RCC 7860 (cell line): ENCODE results near the gene SVOPL.

Experiments
- DNase-seq: peaks from one replicate; pipeline ENCODE4 v3.0.0-alpha.2; 2015; ENCODE audit warnings: low spot score
- FAIRE-seq: peaks from 2 replicates; lab custom pipeline; 2012; peaks lifted over from hg19 to GRCh38; lab: Jason Lieb, UNC

Gene SVOPL

GRCh38 chr7:138610671-138611170, 90.4 kb downstream of the SVOPL start:
- FAIRE-seq (no peak), DNase-seq (no peak)

- no peak for FAIRE-seq
Measured at GRCh38 chr7:138608275-138608674, 92.9 kb downstream of the SVOPL start.

DNA sequence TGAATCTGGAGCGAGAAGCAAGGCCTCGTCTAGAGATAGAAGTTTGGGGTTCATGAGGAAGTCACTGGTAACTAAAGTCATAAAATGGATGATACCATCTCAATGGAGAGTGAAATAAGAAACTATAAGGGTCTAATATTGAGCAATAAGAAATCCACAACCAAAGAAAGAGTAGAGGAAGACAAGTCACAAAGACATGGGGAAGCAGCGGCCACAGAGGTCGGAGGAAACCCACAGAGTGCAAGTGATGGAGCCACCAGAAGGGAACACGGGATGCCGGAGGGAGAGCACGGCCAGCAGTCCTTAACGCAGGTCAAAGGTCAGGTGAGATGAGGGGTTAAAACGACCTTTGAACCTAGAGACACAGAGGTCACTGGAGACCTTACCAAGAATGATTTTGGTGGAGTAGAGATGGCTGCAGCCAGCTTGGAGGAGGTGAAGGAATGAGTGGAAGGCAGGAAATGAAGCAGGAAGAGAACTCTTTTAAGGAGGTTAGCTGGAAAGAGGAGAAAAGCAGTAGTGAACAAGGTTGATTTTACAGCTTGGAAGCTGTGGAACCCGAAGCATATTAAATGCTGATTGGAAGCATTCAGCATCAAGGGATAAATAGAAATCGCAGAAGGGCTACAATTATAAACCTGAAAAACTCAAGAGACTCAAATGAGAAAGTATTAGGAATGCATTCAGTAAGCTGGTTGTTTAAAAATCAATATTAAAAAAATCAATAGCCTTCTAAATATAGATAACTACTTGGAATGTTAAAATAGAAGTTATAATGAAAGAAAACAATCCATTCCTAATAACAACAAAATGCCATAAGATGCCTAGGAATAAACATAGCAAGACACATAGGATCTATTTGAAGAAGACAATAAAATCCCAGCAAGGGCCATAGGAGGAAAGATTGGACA, 93.7 kb downstream of the SVOPL start:
- FAIRE-seq (no peak), DNase-seq (no peak)

More at GRCh38 chr7:138608275-138608674, 92.9 kb downstream of the SVOPL start:
- no peak for DNase-seq

GRCh38 chr7:138606236-138606635, 94.9 kb downstream of the SVOPL start:
- DNase-seq (no peak), FAIRE-seq (no peak)

GRCh38 chr7:138603549-138604318, 97.4 kb downstream of the SVOPL start:
- FAIRE-seq (peak; percentile 54), DNase-seq (peak; percentile 56)

DNA sequence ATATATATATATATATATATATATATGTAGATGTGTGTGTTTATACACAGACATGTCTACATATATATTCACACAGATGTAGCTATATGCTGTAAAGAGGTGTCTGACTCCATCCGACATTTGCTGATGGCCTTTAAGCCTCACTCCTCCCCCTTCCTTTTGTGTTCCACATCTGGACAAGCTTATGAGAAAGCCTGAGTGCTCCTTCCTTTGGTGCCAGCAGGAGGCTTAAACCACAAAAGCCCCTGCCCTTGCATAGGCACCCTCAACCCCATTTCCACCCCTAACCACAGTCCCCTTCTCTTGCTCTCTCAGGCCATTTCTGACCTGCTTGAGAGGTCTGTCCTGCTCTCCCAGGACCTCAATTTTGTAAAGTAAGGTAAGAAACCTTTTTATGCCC, 98.7 kb downstream of the SVOPL start:
- DNase-seq (no peak), FAIRE-seq (no peak)

GRCh38 chr7:138595454-138595853, 105.7 kb downstream of the SVOPL start:
- FAIRE-seq (no peak), DNase-seq (no peak)

- DNase-seq, result no peak
Measured at GRCh38 chr7:138590154-138590553, 111.0 kb downstream of the SVOPL start.

DNA sequence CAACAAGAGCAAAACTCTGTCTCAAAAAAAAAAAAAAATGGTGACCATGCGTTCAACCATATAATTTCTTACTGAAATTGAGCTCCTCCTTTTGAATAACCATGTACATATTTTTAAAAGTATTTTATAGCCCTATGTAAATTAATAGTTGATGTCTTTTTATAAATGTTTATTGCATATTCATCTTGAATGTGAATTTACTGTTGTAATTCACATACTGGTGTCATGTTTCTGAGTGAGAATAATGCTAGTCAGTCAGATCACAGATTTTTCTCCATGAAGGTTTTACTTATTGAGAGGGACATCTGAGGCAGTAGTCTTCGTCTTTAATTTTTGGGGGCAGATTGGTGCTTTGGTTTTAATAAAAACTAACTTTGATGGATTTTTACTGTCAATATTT, 112.2 kb downstream of the SVOPL start:
- no peak for FAIRE-seq
- no peak for DNase-seq

More at GRCh38 chr7:138590154-138590553, 111.0 kb downstream of the SVOPL start:
- FAIRE-seq, result no peak

DNA sequence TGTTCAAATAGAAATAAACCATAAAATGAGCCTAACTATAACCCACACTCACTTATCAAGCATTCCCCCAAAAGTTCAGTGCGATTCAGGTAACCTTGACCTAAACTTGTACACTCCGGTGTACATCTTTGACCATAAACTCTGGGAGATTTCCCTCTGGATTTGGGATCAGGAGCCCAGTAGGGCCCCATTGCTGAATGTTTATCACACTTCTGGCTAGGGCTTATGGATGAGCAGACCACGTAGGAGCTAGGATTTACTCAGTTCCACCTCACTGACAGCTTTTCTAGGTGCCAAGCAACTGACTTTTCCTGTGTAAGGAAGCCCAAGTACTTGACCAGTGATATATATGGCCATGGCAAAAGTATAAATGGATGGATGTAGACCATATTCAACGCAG, 113.7 kb downstream of the SVOPL start:
- FAIRE-seq, result no peak
- DNase-seq, result no peak

DNA sequence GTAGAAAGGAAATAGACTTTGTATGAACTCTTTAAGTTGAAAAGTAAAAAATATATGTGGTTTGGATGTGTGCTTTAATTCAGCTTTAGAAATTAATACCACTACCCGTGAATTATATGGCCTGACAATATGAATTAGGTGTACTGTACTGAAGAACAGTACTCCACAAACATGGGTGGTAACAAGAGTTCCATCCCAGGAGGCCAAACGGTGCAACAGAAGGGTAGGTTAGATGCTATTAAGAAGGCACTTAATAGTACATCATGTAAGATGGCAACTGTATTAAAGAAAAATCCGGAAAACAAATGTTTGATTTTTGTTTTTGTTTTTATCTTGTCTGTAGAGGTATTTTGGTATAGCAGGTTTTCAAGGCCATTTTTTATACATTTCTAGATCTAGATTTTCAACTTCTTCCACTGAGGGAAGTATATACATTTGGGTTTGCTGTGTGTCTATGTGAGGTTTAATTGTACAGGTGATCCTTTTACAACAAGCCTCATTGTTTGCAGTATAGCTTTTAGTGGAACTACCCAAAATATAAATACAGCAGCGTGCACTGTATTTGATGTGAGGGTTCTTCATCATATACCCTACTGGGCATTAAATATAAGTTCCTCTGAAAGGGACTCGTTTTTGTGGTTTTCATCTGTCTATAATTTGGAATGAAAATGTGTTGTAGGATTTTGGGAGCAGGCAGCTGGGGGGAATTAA, 115.7 kb downstream of the SVOPL start:
- DNase-seq (no peak), FAIRE-seq (no peak)

GRCh38 chr7:138584696-138585095, 116.5 kb downstream of the SVOPL start:
- no peak for FAIRE-seq

DNA sequence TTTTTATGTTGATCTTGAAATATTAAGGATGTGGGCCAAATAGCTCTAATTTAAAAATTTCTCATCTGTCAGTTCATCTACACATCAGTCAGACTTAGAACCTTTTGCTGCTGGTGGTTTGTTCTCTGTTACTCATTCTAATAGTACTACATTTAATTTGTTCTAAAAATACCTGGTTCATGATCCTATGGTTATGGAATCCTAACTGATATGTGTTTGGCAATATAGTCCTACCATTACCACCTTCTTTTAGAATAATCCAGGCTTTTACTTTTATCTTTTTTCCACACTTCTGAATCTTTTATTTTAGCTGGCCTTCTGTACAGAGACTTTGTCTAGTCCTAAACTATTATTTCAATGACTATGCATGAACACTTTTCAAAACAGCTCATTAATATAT, 116.9 kb downstream of the SVOPL start:
- FAIRE-seq (no peak), DNase-seq (no peak)

More at GRCh38 chr7:138584696-138585095, 116.5 kb downstream of the SVOPL start:
- no peak for DNase-seq

DNA sequence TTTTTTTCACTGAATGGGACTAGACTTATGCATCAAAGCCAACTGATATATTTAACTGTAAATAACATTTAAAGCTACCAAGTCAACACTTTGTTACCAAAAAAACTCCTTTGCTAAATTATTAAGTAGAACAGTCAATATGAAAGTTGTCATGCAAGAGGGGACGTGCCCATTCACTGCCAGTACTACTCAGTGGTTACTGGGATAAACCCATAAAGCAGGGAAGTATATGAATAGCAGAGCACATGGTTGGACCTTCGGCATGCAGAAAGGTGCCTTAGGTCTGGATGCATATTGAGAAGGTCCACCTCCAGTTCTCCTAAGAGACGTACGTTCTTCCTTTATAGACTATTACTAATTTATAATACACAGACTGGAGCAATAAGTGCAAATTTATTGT, 120.1 kb downstream of the SVOPL start:
- FAIRE-seq, result no peak
- no peak for DNase-seq

GRCh38 chr7:138579671-138580070, 121.5 kb downstream of the SVOPL start:
- DNase-seq (no peak), FAIRE-seq (no peak)

DNA sequence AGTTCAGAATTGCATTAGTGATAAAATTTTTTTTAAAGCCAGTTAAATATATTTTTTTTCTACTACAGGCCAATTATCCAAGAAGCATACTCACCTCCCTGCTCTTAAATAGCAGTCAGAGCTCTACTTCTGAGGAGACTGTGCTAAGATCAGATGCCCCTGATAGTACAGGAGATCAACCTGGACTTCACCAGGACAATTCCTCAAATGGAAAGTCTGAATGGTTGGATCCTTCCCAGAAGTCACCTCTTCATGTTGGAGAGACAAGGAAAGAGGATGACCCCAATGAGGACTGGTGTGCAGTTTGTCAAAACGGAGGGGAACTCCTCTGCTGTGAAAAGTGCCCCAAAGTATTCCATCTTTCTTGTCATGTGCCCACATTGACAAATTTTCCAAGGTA, 122.0 kb downstream of the SVOPL start:
- FAIRE-seq, result no peak
- no peak for DNase-seq

GRCh38 chr7:138575897-138576428, 125.2 kb downstream of the SVOPL start:
- FAIRE-seq (no peak), DNase-seq (no peak)

GRCh38 chr7:138573741-138574140, 127.4 kb downstream of the SVOPL start:
- DNase-seq (no peak), FAIRE-seq (no peak)

GRCh38 chr7:138570715-138571114, 130.4 kb downstream of the SVOPL start:
- DNase-seq (no peak), FAIRE-seq (no peak)

GRCh38 chr7:138569418-138569817, 131.7 kb downstream of the SVOPL start:
- FAIRE-seq (no peak), DNase-seq (no peak)

- DNase-seq (no peak), FAIRE-seq (peak; percentile 33)
Measured at GRCh38 chr7:138568655-138569054, 132.5 kb downstream of the SVOPL start.
